Esophagus squamous epithelium (tissue), 5 donors: ENCODE data around the gene SERINC5. TPM values are rescaled to one million over a fixed set of nuclear protein-coding genes. Genes with fewer than 3 reads are reported as not detected.

ENCODE experiments used
- DNase-seq: peaks from one replicate; lab custom pipeline; 2025; lab: John Stamatoyannopoulos, UW
- H3K27ac ChIP-seq, 4 donors: fragments of 200-600 bp; sonication (generic); one replicate each; pipeline ENCODE4 v1.5.1; 2016 to 2019; ENCODE audit warnings: mild to moderate bottlenecking in 1 of 4
- H3K27me3 ChIP-seq, 4 donors: fragments of 200-600 bp; sonication (generic); 1 replicate in 3 of 4; 2 replicates in 1 of 4; pipeline versions ENCODE4 v1.5.1 to v1.6.0; 2017 to 2021; ENCODE audit warnings: antibody characterized with exemption in 1 of 4
- H3K36me3 ChIP-seq, 3 donors: fragments of 200-600 bp; sonication (generic); one replicate each; pipeline ENCODE4 v1.5.1; 2016 to 2019
- H3K4me1 ChIP-seq, 3 donors: fragments of 200-600 bp; sonication (generic); one replicate each; pipeline ENCODE4 v1.5.1; 2017 to 2019
- H3K4me3 ChIP-seq, 4 donors: fragments of 200-600 bp; sonication (generic); 1 replicate in 3 of 4; 2 replicates in 1 of 4; pipeline ENCODE4 v1.5.1; 2016 to 2019; ENCODE audit warnings: mild to moderate bottlenecking in 2 of 4, moderate library complexity in 1 of 4
- H3K9me3 ChIP-seq, 3 donors: fragments of 200-600 bp; sonication (generic); one replicate each; pipeline ENCODE4 v1.5.1; 2016 to 2019
- CTCF ChIP-seq, 6 experiments: fragments of 450-650 bp in 4 of 6; fragments of 200-600 bp in 2 of 6; sonication (generic) in 2 of 6; IDR thresholded peaks; one replicate each; pipeline ENCODE4 v1.5.1; 2016 to 2019; ENCODE audit warnings: antibody characterized with exemption in 6 of 6, mild to moderate bottlenecking in 4 of 6, moderate library complexity in 4 of 6
- POLR2A ChIP-seq, 4 donors: fragments of 450-650 bp; IDR thresholded peaks; one replicate each; pipeline ENCODE4 v1.6.1; 2017; ENCODE audit warnings: antibody characterized with exemption in 4 of 4, mild to moderate bottlenecking in 4 of 4, moderate library complexity in 3 of 4
- WGBS, 2 donors: methylation state at CpG; one replicate each; pipeline ENCODE4 v1.1.5; 2018; 5-methylcytosine and 5-hydroxymethylcytosine counted together
- intact Hi-C: fragments of 100-400 bp; cut with DNase I; formaldehyde crosslinking; loops from one replicate; pipeline ENCODE4 v1.15.0; 2022
- total RNA-seq, 4 donors: library from RNA; depleted of rRNA; stranded (reverse); fragments of >200 nt; gene quantifications; one replicate each; pipeline ENCODE4 v1.1.0, GENCODE V29; 2016
- donor health status: DM: yes; HTN: yes; CAD: no.

Gene SERINC5
- total RNA-seq, 4 donors from 2014 or later = 33.9 to 65.3 (median 44.6) TPM

- no peaks in the 10 kb centered on the region for H3K27me3 ChIP-seq
- intact Hi-C loops = no loop called here
- TF ChIP-seq CTCF (IDR thresholded peaks at IDR 0.05) (no peak), POLR2A (IDR thresholded peaks at IDR 0.05) (no peak)
- H3K27ac ChIP-seq = no peak overlapping the region
- peaks cover 0 to 35% (median 0%) of the 10 kb centered on the region in 3 donors for H3K36me3 ChIP-seq
- H3K9me3 ChIP-seq = no peaks in the 10 kb centered on the region
- 66 to 69% methylated on average over 4 of the region's 4 CpGs for WGBS, 2 donors
- peaks cover 0 to 33% (median 0%) of the 10 kb centered on the region in 3 donors for H3K4me1 ChIP-seq
- no peak for DNase-seq
- H3K4me3 ChIP-seq = no peak overlapping the region
These were observed 47.5 kb downstream of the SERINC5 start for GRCh38 chr5:80208381-80208780.

GRCh38 chr5:80207832-80208231 lies 48.0 kb downstream of the SERINC5 start:
- no peak for DNase-seq
- Histone ChIP-seq H3K27ac (no peak overlapping the region), H3K36me3 (peaks cover 0 to 41% (median 0%) of the 10 kb centered on the region in 3 donors), H3K27me3 (no peaks in the 10 kb centered on the region), H3K4me1 (peaks cover 0 to 28% (median 0%) of the 10 kb centered on the region in 3 donors), H3K4me3 (no peak overlapping the region), H3K9me3 (no peaks in the 10 kb centered on the region)
- WGBS, 2 donors = 76 to 82% methylated on average over 4 of the region's 4 CpGs
- intact Hi-C loops = no loop called here
- TF ChIP-seq CTCF (IDR thresholded peaks at IDR 0.05) (no peak), POLR2A (IDR thresholded peaks at IDR 0.05) (no peak)

GRCh38 chr5:80206282-80206681 lies 49.6 kb downstream of the SERINC5 start:
- Histone ChIP-seq H3K4me3 (no peak overlapping the region), H3K4me1 (peaks cover 0 to 13% (median 0%) of the 10 kb centered on the region in 3 donors), H3K27me3 (no peaks in the 10 kb centered on the region), H3K27ac (no peak overlapping the region), H3K36me3 (peaks cover 0 to 56% (median 2%) of the 10 kb centered on the region in 3 donors), H3K9me3 (no peaks in the 10 kb centered on the region)
- 77% methylated on average over 4 of the region's 4 CpGs for WGBS, 2 donors
- TF ChIP-seq CTCF (IDR thresholded peaks at IDR 0.05) (no peak), POLR2A (IDR thresholded peaks at IDR 0.05) (no peak)
- intact Hi-C loops = no loop called here
- DNase-seq = no peak

GRCh38 chr5:80205846-80206245 lies 50.0 kb downstream of the SERINC5 start:
- H3K36me3 ChIP-seq = peaks cover 0 to 61% (median 5%) of the 10 kb centered on the region in 3 donors
- H3K27ac ChIP-seq = no peak overlapping the region
- intact Hi-C loops = no loop called here

More at GRCh38 chr5:80205846-80206245, 50.0 kb downstream of the SERINC5 start:
- H3K27me3 ChIP-seq = no peaks in the 10 kb centered on the region
- WGBS, 2 donors = 65 to 72% methylated on average over 2 to 4 of the region's 4 CpGs
- no peak overlapping the region for H3K4me3 ChIP-seq
- no peaks in the 10 kb centered on the region for H3K9me3 ChIP-seq
- H3K4me1 ChIP-seq = peaks cover 0 to 13% (median 0%) of the 10 kb centered on the region in 3 donors
- DNase-seq = no peak
- TF ChIP-seq CTCF (IDR thresholded peaks at IDR 0.05) = no peak
- TF ChIP-seq POLR2A (IDR thresholded peaks at IDR 0.05) = no peak
